SKM-1 (cell line): Measurements from ENCODE around the gene CCDC192.

Source experiments
- DNase-seq: peaks from one replicate; lab custom pipeline; 2025; ENCODE audit not compliant: unreplicated experiment; lab: John Stamatoyannopoulos, UW

The CCDC192 gene

DNA sequence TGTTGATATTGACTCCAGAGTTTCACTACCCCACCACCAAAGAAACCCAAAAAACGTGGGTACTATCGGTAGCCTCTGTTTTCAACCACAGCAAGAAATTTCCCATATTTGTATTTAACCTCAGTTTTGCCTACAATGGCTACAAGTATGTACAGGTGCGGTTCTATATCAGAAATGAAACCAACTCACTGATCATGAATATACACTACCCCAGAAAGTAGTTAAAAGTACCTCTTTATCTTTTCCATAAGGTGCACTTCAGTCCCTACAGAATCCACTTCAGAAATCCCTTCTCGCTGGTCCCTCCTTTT lies 239.8 kb downstream of the CCDC192 start:
- no peak for DNase-seq

- no peak for DNase-seq
Measured at GRCh38 chr5:127944125-127944524, 240.9 kb downstream of the CCDC192 start.

- DNase-seq = no peak
Measured at GRCh38 chr5:127947941-127948340, 244.8 kb downstream of the CCDC192 start.

DNA sequence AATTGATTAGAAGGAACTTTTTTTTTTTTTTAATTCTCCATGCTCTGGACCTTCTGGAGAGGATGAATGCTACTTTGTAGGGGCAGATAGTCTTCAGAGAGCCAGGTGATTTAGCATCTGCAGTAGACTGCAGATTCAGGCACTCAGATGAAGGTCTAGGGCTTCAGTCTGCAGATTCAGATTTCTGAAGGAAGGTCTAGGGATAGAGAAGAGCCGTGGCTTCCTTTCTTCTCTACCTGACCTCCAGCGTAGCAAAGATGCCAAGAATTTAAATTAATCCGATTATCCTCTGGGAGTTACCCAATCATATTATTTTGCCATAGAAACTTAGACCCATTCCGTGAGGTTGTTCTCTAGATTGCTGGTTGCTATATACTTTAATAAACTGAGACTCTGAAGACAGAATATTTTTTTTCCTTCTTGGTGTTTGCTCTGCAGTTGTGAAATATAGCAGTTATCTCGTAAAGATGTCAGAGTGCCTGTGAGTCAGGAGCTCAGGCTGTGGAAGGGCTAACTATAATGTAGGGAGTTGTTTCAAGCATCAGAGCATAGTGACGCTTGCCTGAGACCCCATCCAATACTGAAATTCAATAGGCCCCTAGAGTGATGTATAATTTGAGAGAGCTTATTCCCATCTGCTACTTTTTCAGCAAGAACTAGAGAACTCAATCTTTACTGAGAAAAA lies 247.7 kb downstream of the CCDC192 start:
- no peak for DNase-seq

- no peak for DNase-seq
Measured at GRCh38 chr5:127951791-127952190, 248.6 kb downstream of the CCDC192 start.

DNA sequence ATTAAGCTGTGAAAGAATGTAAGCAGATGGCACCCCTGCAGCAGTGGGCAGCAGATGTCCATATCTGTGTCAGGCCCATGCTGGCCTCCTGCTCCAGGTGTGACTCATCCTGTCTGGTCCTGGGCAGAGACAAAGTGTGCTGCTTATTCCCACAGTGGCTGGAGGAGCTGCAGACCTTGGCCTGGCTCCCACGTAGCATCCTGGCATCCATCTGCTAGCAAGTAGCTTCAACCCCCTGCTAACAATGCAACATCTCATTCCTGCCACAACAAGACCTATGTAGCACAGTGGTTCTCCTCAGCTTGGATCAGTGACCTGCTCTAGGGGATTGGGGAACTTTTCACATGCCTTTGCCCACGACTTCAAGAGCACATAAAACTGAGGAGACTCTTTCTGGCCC lies 254.0 kb downstream of the CCDC192 start:
- no peak for DNase-seq

GRCh38 chr5:127957701-127958239 lies 254.6 kb downstream of the CCDC192 start:
- no peak for DNase-seq

DNA sequence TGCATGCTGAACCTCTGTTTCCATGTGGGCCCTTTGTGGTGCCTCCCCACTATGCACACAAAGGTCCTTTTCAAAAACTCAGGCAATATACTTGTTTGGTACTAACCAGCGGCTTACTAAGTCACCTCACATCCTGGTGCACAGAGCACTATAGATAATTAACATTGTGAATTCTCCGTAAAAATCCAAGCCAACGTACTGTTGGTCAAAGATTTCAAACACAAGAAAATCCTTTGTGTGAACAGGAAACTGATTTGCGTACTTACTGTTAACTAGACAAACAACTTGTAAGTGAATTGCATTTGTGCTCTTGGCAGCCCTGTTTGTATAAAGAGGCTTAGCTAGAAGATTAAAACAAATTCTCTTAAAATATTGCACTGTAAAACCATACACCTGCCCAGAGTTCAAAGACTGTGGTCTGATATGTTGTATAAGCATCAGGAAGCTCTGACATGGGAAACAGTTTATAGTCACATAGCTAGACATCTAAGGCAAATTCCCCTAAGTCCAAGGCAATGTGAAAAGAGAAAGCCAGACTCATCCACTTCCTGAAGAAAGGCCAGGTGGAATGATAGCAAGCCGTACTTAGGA lies 255.3 kb downstream of the CCDC192 start:
- no peak for DNase-seq

- DNase-seq = no peak
Measured at GRCh38 chr5:127959152-127959764, 256.1 kb downstream of the CCDC192 start.

- no peak for DNase-seq
Measured at GRCh38 chr5:127960270-127960691, 257.1 kb downstream of the CCDC192 start.

GRCh38 chr5:127961006-127961762 lies 258.0 kb downstream of the CCDC192 start:
- no peak for DNase-seq

- DNase-seq = no peak
Measured at GRCh38 chr5:127961763-127962145, 258.6 kb downstream of the CCDC192 start.

DNA sequence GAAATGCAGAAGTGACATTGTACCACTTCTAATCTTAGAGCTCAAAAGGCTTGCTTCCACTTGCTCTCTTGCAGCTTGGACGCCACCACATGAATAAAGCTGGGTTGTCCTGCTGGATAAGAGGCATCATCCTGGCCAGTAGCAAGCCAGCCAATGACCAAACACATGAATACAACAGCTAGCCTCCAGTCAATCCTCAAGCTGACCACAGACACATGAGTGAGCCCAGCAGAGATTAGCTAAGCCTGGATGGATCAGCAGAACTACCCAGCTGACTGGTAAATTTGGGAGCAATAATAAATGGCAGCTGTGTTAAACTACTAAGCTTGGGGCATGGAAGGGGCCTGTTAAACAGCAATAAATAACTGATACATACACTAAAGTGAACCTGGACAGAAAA lies 259.3 kb downstream of the CCDC192 start:
- DNase-seq = no peak

GRCh38 chr5:127963233-127963632 lies 260.0 kb downstream of the CCDC192 start:
- DNase-seq = no peak

- no peak for DNase-seq
Measured at GRCh38 chr5:127963931-127964330, 260.7 kb downstream of the CCDC192 start.

DNA sequence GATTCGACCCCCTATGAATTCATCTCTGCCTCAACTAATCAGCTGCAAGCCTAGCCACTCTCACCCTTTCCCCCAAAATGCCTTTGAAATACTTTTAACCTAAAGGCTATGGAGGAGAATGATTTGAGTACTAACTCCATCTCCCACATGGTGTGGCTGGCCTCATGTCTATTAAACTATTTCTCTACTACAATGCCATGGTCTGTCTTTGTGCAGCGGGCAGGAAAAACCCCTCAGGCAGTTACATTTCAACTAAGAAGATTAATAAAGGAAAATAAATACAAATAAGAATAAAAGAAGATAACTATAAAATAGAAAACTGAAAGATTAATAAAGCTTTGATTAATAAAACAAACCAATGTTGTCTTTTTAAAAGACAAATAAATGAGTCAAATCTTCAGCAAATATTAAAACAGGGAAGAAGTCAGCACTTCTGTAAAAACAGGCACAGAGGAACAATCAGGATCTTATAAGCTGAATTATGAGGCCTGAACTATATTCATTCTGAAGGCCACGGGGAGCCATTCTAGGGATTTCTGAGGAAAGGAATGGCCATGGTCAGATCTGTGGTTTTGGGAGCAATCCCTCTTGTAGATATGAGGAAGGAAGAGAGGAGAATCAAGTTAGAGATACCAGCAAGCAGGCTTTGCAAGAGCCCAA lies 264.3 kb downstream of the CCDC192 start:
- DNase-seq = no peak

- no peak for DNase-seq
Measured at GRCh38 chr5:127967983-127968592, 264.9 kb downstream of the CCDC192 start.

- DNase-seq = no peak
Measured at GRCh38 chr5:127969002-127969401, 265.8 kb downstream of the CCDC192 start.

DNA sequence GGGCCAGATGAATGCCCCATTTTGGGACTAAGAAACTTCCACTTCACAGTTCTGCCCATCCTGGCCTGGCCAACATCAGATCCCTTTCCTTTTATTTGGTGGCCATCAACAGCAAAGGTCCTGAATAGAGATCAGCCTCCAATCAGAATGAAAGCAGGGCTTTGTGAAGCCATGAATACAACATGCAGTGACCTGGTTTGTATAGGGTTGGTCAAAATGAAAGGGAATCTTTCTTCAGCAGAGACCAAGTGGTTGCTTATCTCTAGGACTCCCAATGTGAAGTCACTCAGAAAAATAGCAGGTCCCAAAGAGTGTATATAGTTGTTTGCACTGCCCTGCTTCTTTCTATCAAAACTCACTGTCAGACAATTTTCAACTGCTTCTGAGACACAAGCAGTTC lies 266.5 kb downstream of the CCDC192 start:
- DNase-seq = no peak

GRCh38 chr5:127970081-127970480 lies 266.9 kb downstream of the CCDC192 start:
- no peak for DNase-seq
